A673 (cell line): ENCODE data around the gene ST7. TPM values are rescaled to one million over a fixed set of nuclear protein-coding genes. Genes with fewer than 3 reads are reported as not detected.

Source experiments
- BruUV-seq: library from RNA; stranded (reverse); fragments of 400-500 nt; replicated peaks from 2 replicates; lab custom pipeline; 2021; lab: Mats Ljungman, UMichigan
- CTCF ChIA-PET: fragments of 300-600 bp; sonication (Branson Sonifier 250); formaldehyde crosslinking; loops from one replicate; lab custom pipeline; 2022; ENCODE audit warnings: antibody characterized with exemption; lab: Charles Lee
- POLR2A ChIA-PET: fragments of 300-600 bp; sonication (Branson Sonifier 250); formaldehyde crosslinking; loops from one replicate; lab custom pipeline; 2022; ENCODE audit warnings: antibody characterized with exemption; ENCODE audit not compliant: low non-redundant PET; lab: Charles Lee
- DNase-seq: peaks from one replicate; pipeline ENCODE4 v3.0.0-alpha.2; 2015; ENCODE audit warnings: low spot score
- H3K27ac ChIP-seq: fragments of 200-600 bp; sonication (generic); 2 replicates; pipeline ENCODE4 v1.5.1; 2016; ENCODE audit warnings: mixed run types, low read depth, mild to moderate bottlenecking, mixed read lengths, antibody characterized with exemption, low read length; ENCODE audit not compliant: poor library complexity, severe bottlenecking
- H3K27me3 ChIP-seq: fragments of 200-600 bp; sonication (generic); replicated peaks from 2 replicates; pipeline ENCODE4 v1.6.1; 2017; ENCODE audit warnings: mixed run types, low read depth, mild to moderate bottlenecking, mixed read lengths, antibody characterized with exemption, low read length; ENCODE audit not compliant: insufficient read depth, poor library complexity
- H3K36me3 ChIP-seq: fragments of 200-600 bp; sonication (generic); 2 replicates; pipeline ENCODE4 v1.6.1; 2016; ENCODE audit warnings: mixed run types, mild to moderate bottlenecking, mixed read lengths, antibody characterized with exemption, low read length; ENCODE audit not compliant: insufficient read depth, poor library complexity, severe bottlenecking
- H3K4me1 ChIP-seq: fragments of 200-600 bp; sonication (generic); 2 replicates; pipeline ENCODE4 v1.6.1; 2017; ENCODE audit warnings: mixed run types, mild to moderate bottlenecking, mixed read lengths, antibody characterized with exemption, low read length; ENCODE audit not compliant: insufficient read depth, poor library complexity, severe bottlenecking
- H3K4me3 ChIP-seq: fragments of 200-600 bp; sonication (generic); 2 replicates; pipeline ENCODE4 v1.5.1; 2016; ENCODE audit warnings: low read depth, mixed run types, mild to moderate bottlenecking, mixed read lengths, low read length; ENCODE audit not compliant: poor library complexity, severe bottlenecking
- H3K9me3 ChIP-seq: fragments of 200-600 bp; sonication (generic); 2 replicates; pipeline ENCODE4 v1.6.1; 2016; ENCODE audit warnings: mixed run types, low read depth, mild to moderate bottlenecking, mixed read lengths, antibody characterized with exemption, low read length; ENCODE audit not compliant: poor library complexity, severe bottlenecking
- CTCF ChIP-seq: fragments of 300-800, 200-600 bp; sonication (generic); conservative IDR thresholded peaks from 2 replicates; pipeline ENCODE4 v1.5.1; 2017; ENCODE audit warnings: low read depth, mild to moderate bottlenecking, antibody characterized with exemption, low read length, moderate library complexity, mixed read lengths
- EZH2 ChIP-seq: fragments of 200-600 bp; sonication (generic); IDR thresholded peaks from 2 replicates; pipeline ENCODE4 v1.6.1; 2017; ENCODE audit warnings: borderline replicate concordance, low read depth, mild to moderate bottlenecking, mixed read lengths, antibody characterized with exemption, low read length; ENCODE audit not compliant: poor library complexity, severe bottlenecking
- intact Hi-C: fragments of 100-400 bp; cut with micrococcal nuclease; formaldehyde crosslinking; loops from one replicate; pipeline ENCODE4 v1.10.0; 2022; ENCODE audit not compliant: unreplicated experiment
- total RNA-seq: library from RNA; stranded (reverse); gene quantifications from 2 replicates; pipeline ENCODE4 v1.2.3, GENCODE V29; 2021

The ST7 gene
- total RNA-seq, 1 experiment from 2014 or later = 24.3 TPM

GRCh38 chr7:117082647-117083046, 129.3 kb downstream of the ST7 start:
- ChIA-PET POLR2A (interaction anchor here (0.5 kb wide), 1 partner anchor 69 kb away, joined by 20 read pairs; no protein-coding TSS in a partner anchor), CTCF (no interaction called here)
- H3K9me3 ChIP-seq = no peaks in the 10 kb centered on the region
- no TSS peak for BruUV-seq
- H3K4me3 ChIP-seq = no peak overlapping the region
- intact Hi-C loops = no loop called here
- H3K4me1 ChIP-seq = peaks cover 6% of the 10 kb centered on the region
- no peaks in the 10 kb centered on the region for H3K27me3 ChIP-seq
- no peaks in the 10 kb centered on the region for H3K36me3 ChIP-seq
- H3K27ac ChIP-seq = no peak overlapping the region
- TF ChIP-seq CTCF = no peak
- no peak for TF ChIP-seq EZH2
- DNase-seq = no peak

GRCh38 chr7:117083648-117084047, 130.3 kb downstream of the ST7 start:
- POLR2A ChIA-PET = no interaction called here
- TF ChIP-seq EZH2 = no peak
- TF ChIP-seq CTCF = no peak
- no peak overlapping the region for H3K27ac ChIP-seq
- no peaks in the 10 kb centered on the region for H3K27me3 ChIP-seq
- BruUV-seq = no TSS peak
- no peak overlapping the region for H3K4me3 ChIP-seq
- H3K36me3 ChIP-seq = no peaks in the 10 kb centered on the region
- intact Hi-C loops = no loop called here
- CTCF ChIA-PET = no interaction called here
- H3K9me3 ChIP-seq = no peaks in the 10 kb centered on the region
- DNase-seq = no peak
- H3K4me1 ChIP-seq = peaks cover 10% of the 10 kb centered on the region

DNA sequence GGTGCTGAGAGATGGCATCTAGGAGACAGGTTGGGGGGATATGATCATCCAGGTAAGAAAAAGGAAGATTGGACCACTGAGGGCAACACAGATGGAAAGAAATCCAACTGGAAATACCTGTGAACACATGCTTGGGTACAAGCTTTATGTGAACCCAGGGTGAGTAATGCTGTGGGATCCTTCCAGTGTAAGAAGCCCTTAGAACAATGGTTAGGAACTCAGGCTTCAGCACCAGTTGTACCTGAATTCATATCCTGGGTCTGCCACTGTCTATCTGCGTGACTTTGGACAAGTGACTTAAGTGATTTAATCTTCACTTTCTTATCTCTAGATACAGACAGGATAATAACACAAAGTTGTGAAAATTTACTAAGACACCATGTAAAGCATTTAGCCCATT, 131.0 kb downstream of the ST7 start:
- CTCF ChIA-PET = no interaction called here
- Histone ChIP-seq H3K4me1 (peaks cover 10% of the 10 kb centered on the region), H3K36me3 (no peaks in the 10 kb centered on the region), H3K27ac (no peak overlapping the region), H3K27me3 (no peaks in the 10 kb centered on the region), H3K4me3 (no peak overlapping the region), H3K9me3 (no peaks in the 10 kb centered on the region)
- no peak for DNase-seq
- no TSS peak for BruUV-seq
- TF ChIP-seq CTCF (no peak), EZH2 (no peak)
- intact Hi-C loops = no loop called here
- POLR2A ChIA-PET = no interaction called here
